ENCODE data around the gene PFN1.

GRCh38 chr17:4951486-4951885 is 3.2 kb upstream of the PFN1 start:
- TF ChIP-seq CTCF (IDR thresholded peaks at IDR 0.05; ENCODE audit: poor library complexity) (no peak), EZH2phosphoT487 (IDR thresholded peaks at IDR 0.05; ENCODE audit: low read depth, severe bottlenecking, unreplicated experiment) (no peak)
